ENCODE measurements around the gene NDFIP2. TPM values are rescaled to one million over a fixed set of nuclear protein-coding genes. Genes with fewer than 3 reads are reported as not detected.

The NDFIP2 gene
- total RNA-seq, 1 experiment from 2014 or later: 31.0 TPM

DNA sequence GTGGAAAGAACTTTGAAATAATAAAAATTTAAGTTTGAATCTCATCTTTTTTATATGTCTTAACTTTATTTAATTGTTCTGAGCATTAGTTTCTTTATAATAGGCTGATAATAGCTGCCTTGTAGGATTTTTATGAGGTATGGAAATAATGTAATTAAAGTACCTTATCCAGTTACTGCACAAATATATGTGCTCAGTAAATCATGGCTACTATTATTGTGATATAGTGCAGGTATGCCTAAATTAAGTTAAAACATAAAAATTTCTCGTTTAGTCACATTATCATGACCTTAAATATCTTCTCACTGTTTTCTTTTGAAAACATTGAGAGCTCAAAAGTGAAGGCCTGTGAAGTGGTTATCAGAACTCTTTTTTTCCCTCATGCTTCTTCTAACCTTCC lies 62.9 kb downstream of the NDFIP2 start:
- no peaks in the 10 kb centered on the region for H3K4me1 ChIP-seq (ENCODE audit: insufficient read depth, low read length)
- no peak overlapping the region for H4K91ac ChIP-seq (ENCODE audit: insufficient read length, low read depth, low read length)
- Mint-ChIP-seq H3K9me3 (no peaks in the 10 kb centered on the region), H3K4me3 (0 out of 5 replicates have a peak overlapping the region, but pooled peaks of 1 of the 2 experiments have one; percentile 24), H3K27ac (peak overlapping the region; percentile 46 to 95 (median 83); a peak in 5 of 7 replicates), H3K27me3 (ENCODE audit: low read depth) (no peaks in the 10 kb centered on the region), H3K4me1 (peaks cover 10 to 11% of the 10 kb centered on the region in 2 experiments), H3K36me3 (ENCODE audit: insufficient read depth in 1 of 3, low read depth in 3 of 3) (no peaks in the 10 kb centered on the region; a peak in 1 of 7 replicates)
- no peak overlapping the region for H3K23ac ChIP-seq (ENCODE audit: insufficient read length, low read depth, low read length)
- H3K27me3 ChIP-seq (ENCODE audit: insufficient read depth, low read length): no peaks in the 10 kb centered on the region
- H3K79me2 ChIP-seq (ENCODE audit: insufficient read depth, low read length): no peaks in the 10 kb centered on the region
- no peak overlapping the region for H3T11ph ChIP-seq (ENCODE audit: low read length)
- no CpG with 5 or more reads among the region's 1 CpG for WGBS (ENCODE audit: extremely low coverage, insufficient read length, low lambda C conversion rate)
- no peaks in the 10 kb centered on the region for H3K79me1 ChIP-seq (ENCODE audit: insufficient read depth, low read depth, low read length, poor library complexity, severe bottlenecking)
- DNase-seq: no peak
- no peak overlapping the region for H4K5ac ChIP-seq (ENCODE audit: insufficient read length, low read depth, low read length)
- no peak for TF ChIP-seq CTCF (conservative IDR thresholded peaks at IDR 0.05)
- no peak overlapping the region for H4K8ac ChIP-seq (replicated peaks; ENCODE audit: insufficient read length, low read depth, low read length)
- no peak overlapping the region for H2BK12ac ChIP-seq (ENCODE audit: insufficient read length, low read depth, low read length)
- no peak overlapping the region for H2AFZ ChIP-seq (ENCODE audit: low read length)
- no peak overlapping the region for H3K27ac ChIP-seq (ENCODE audit: insufficient read length, low read depth, low read length)
- no peak overlapping the region for H3K9ac ChIP-seq (ENCODE audit: extremely low read depth, insufficient read length, low read length)
- H3K4me2 ChIP-seq (ENCODE audit: insufficient read depth, insufficient read length, low read length): no peak overlapping the region
- no peak overlapping the region for H2BK20ac ChIP-seq (ENCODE audit: low read depth, low read length, poor library complexity, severe bottlenecking)
- H3K9me3 ChIP-seq (ENCODE audit: control insufficient read depth, low read depth, low read length): no peaks in the 10 kb centered on the region
- no peak overlapping the region for H3K56ac ChIP-seq (ENCODE audit: insufficient read length, low read depth, low read length)
- H3K18ac ChIP-seq (ENCODE audit: insufficient read length, low read depth, low read length): no peak overlapping the region
- no peak overlapping the region for H3K4ac ChIP-seq (ENCODE audit: low read depth, low read length)
- H3K23me2 ChIP-seq (ENCODE audit: insufficient read length, low read depth, low read length, poor library complexity, severe bottlenecking): no peaks in the 10 kb centered on the region
- H2BK15ac ChIP-seq (ENCODE audit: low read depth, low read length): no peak overlapping the region
- no peak overlapping the region for H2AK5ac ChIP-seq (ENCODE audit: insufficient read length, low read length)
- H3K14ac ChIP-seq (ENCODE audit: insufficient read depth, low read length): no peak overlapping the region
- H4K20me1 ChIP-seq (ENCODE audit: control insufficient read depth, insufficient read depth, insufficient read length): no peaks in the 10 kb centered on the region
- H2BK5ac ChIP-seq (ENCODE audit: insufficient read length, low read length): no peak overlapping the region
- no peak overlapping the region for H2BK120ac ChIP-seq (ENCODE audit: low read depth, low read length, poor library complexity, severe bottlenecking)

Measured in H9 (cell line).